Esophagus squamous epithelium (tissue), 5 donors: ENCODE data around the gene CHST12. TPM values are rescaled to one million over a fixed set of nuclear protein-coding genes. Genes with fewer than 3 reads are reported as not detected.
A peak's percentile ranks its signal among the peaks of the same experiment; 100 is the strongest.

Experiments used
- DNase-seq: peaks from one replicate; lab custom pipeline; 2025; lab: John Stamatoyannopoulos, UW
- H3K27ac ChIP-seq, 4 donors: fragments of 200-600 bp; sonication (generic); one replicate each; pipeline ENCODE4 v1.5.1; 2016 to 2019; ENCODE audit warnings: mild to moderate bottlenecking in 1 of 4
- H3K27me3 ChIP-seq, 4 donors: fragments of 200-600 bp; sonication (generic); 1 replicate in 3 of 4; 2 replicates in 1 of 4; pipeline versions ENCODE4 v1.5.1 to v1.6.0; 2017 to 2021; ENCODE audit warnings: antibody characterized with exemption in 1 of 4
- H3K36me3 ChIP-seq, 3 donors: fragments of 200-600 bp; sonication (generic); one replicate each; pipeline ENCODE4 v1.5.1; 2016 to 2019
- H3K4me1 ChIP-seq, 3 donors: fragments of 200-600 bp; sonication (generic); one replicate each; pipeline ENCODE4 v1.5.1; 2017 to 2019
- H3K4me3 ChIP-seq, 4 donors: fragments of 200-600 bp; sonication (generic); 1 replicate in 3 of 4; 2 replicates in 1 of 4; pipeline ENCODE4 v1.5.1; 2016 to 2019; ENCODE audit warnings: mild to moderate bottlenecking in 2 of 4, moderate library complexity in 1 of 4
- H3K9me3 ChIP-seq, 3 donors: fragments of 200-600 bp; sonication (generic); one replicate each; pipeline ENCODE4 v1.5.1; 2016 to 2019
- CTCF ChIP-seq, 6 experiments: fragments of 450-650 bp in 4 of 6; fragments of 200-600 bp in 2 of 6; sonication (generic) in 2 of 6; IDR thresholded peaks; one replicate each; pipeline ENCODE4 v1.5.1; 2016 to 2019; ENCODE audit warnings: antibody characterized with exemption in 6 of 6, mild to moderate bottlenecking in 4 of 6, moderate library complexity in 4 of 6
- POLR2A ChIP-seq, 4 donors: fragments of 450-650 bp; IDR thresholded peaks; one replicate each; pipeline ENCODE4 v1.6.1; 2017; ENCODE audit warnings: antibody characterized with exemption in 4 of 4, mild to moderate bottlenecking in 4 of 4, moderate library complexity in 3 of 4
- WGBS, 2 donors: methylation state at CpG; one replicate each; pipeline ENCODE4 v1.1.5; 2018; 5-methylcytosine and 5-hydroxymethylcytosine counted together
- intact Hi-C: fragments of 100-400 bp; cut with DNase I; formaldehyde crosslinking; loops from one replicate; pipeline ENCODE4 v1.15.0; 2022
- total RNA-seq, 4 donors: library from RNA; depleted of rRNA; stranded (reverse); fragments of >200 nt; gene quantifications; one replicate each; pipeline ENCODE4 v1.1.0, GENCODE V29; 2016
- donor health status: DM: yes; HTN: yes; CAD: no.

CHST12 gene
- total RNA-seq, 4 donors from 2014 or later, result 1.5 to 11.8 (median 5.0) TPM

- TF ChIP-seq POLR2A (IDR thresholded peaks at IDR 0.05) (no peak), CTCF (IDR thresholded peaks at IDR 0.05) (peak in 2 of 6 experiments; percentile 13 to 15)
- peak overlapping the region; percentile 73 to 89 (median 84) for H3K27ac ChIP-seq
- intact Hi-C loops, result no loop called here
- peaks cover 18 to 84% (median 35%) of the 10 kb centered on the region in 3 donors for H3K4me1 ChIP-seq
- DNase-seq, result no peak
- no peaks in the 10 kb centered on the region for H3K27me3 ChIP-seq
- H3K9me3 ChIP-seq, result no peaks in the 10 kb centered on the region
- peak overlapping the region; percentile 68 to 97 (median 78) for H3K4me3 ChIP-seq
- H3K36me3 ChIP-seq, result no peaks in the 10 kb centered on the region
- 0% methylated on average over 2 to 12 of the region's 71 CpGs for WGBS, 2 donors
Observed at GRCh38 chr7:2403718-2404648, 572 bp downstream of the CHST12 start.

GRCh38 chr7:2404714-2405119, 1.3 kb downstream of the CHST12 start:
- Histone ChIP-seq H3K9me3 (no peaks in the 10 kb centered on the region), H3K4me3 (peak overlapping the region; percentile 68 to 97 (median 78)), H3K36me3 (no peaks in the 10 kb centered on the region), H3K27me3 (no peaks in the 10 kb centered on the region), H3K4me1 (peaks cover 14 to 86% (median 38%) of the 10 kb centered on the region in 3 donors), H3K27ac (peak overlapping the region in 3 of 4 donors; percentile 5 to 89 (median 82))
- DNase-seq, result no peak
- TF ChIP-seq POLR2A (IDR thresholded peaks at IDR 0.05) (no peak), CTCF (IDR thresholded peaks at IDR 0.05) (no peak)
- WGBS, 2 donors, result 51 to 63% methylated on average over 11 to 12 of the region's 12 CpGs
- intact Hi-C loops, result no loop called here

- H3K4me3 ChIP-seq, result peak overlapping the region in 2 of 4 donors; percentile 86 to 97
Observed at GRCh38 chr7:2405201-2405600, 1.8 kb downstream of the CHST12 start.

GRCh38 chr7:2405601-2406345, 2.4 kb downstream of the CHST12 start:
- Histone ChIP-seq H3K36me3 (no peaks in the 10 kb centered on the region), H3K27me3 (no peaks in the 10 kb centered on the region), H3K4me3 (peak overlapping the region in 2 of 4 donors; percentile 86 to 97), H3K27ac (peak overlapping the region in 2 of 4 donors; percentile 37 to 64), H3K9me3 (no peaks in the 10 kb centered on the region), H3K4me1 (peaks cover 8 to 84% (median 34%) of the 10 kb centered on the region in 3 donors)
- intact Hi-C loops, result no loop called here
- no peak for DNase-seq
- 72% methylated on average over 20 to 21 of the region's 21 CpGs for WGBS, 2 donors
- TF ChIP-seq POLR2A (IDR thresholded peaks at IDR 0.05), result no peak
- no peak for TF ChIP-seq CTCF (IDR thresholded peaks at IDR 0.05)

More at GRCh38 chr7:2405201-2405600, 1.8 kb downstream of the CHST12 start:
- Histone ChIP-seq H3K27me3 (no peaks in the 10 kb centered on the region), H3K27ac (peak overlapping the region in 2 of 4 donors; percentile 37 to 64), H3K9me3 (no peaks in the 10 kb centered on the region), H3K4me1 (peaks cover 9 to 84% (median 35%) of the 10 kb centered on the region in 3 donors), H3K36me3 (no peaks in the 10 kb centered on the region)
- TF ChIP-seq CTCF (IDR thresholded peaks at IDR 0.05) (no peak), POLR2A (IDR thresholded peaks at IDR 0.05) (no peak)
- 75 to 90% methylated on average over 8 to 10 of the region's 10 CpGs for WGBS, 2 donors
- intact Hi-C loops, result no loop called here
- no peak for DNase-seq
